GM18499 (cell line): ENCODE results near the gene OSBP2.

Source experiments
- ATAC-seq: cut with Tn5 transposase; IDR thresholded peaks from one replicate; pipeline ENCODE4 v1.9.1; 2021; ENCODE audit warnings: moderate number of reproducible peaks; ENCODE audit not compliant: insufficient read depth, unreplicated experiment

Gene OSBP2

GRCh38 chr22:30947816-30948454 lies 253.3 kb downstream of the OSBP2 start:
- ATAC-seq = no peak

- no peak for ATAC-seq
Observed at GRCh38 chr22:30948930-30949342, 254.3 kb downstream of the OSBP2 start.

GRCh38 chr22:30949934-30950660 lies 255.4 kb downstream of the OSBP2 start:
- no peak for ATAC-seq

GRCh38 chr22:30953206-30953605 lies 258.5 kb downstream of the OSBP2 start:
- no peak for ATAC-seq

GRCh38 chr22:30955153-30955552 lies 260.5 kb downstream of the OSBP2 start:
- no peak for ATAC-seq
